HCT116 (cell line): ENCODE measurements around the gene GPR45. TPM values are rescaled to one million over a fixed set of nuclear protein-coding genes. Genes with fewer than 3 reads are reported as not detected.
A peak's percentile ranks its signal among the peaks of the same experiment; 100 is the strongest.

ENCODE experiments used
- ATAC-seq: fragments of 200-7000 bp; cut with Tn5 transposase; 2 replicates; pipeline ENCODE4 v1.9.1; 2020; ENCODE audit warnings: mild to moderate bottlenecking, moderate library complexity
- BruUV-seq: library from RNA; stranded (reverse); fragments of 400-500 nt; replicated peaks from 2 replicates; lab custom pipeline; 2021; lab: Mats Ljungman, UMichigan
- CTCF ChIA-PET: fragments of 300-600 bp; sonication (Branson Sonifier 250); formaldehyde crosslinking; loops from one replicate; lab custom pipeline; 2021; ENCODE audit warnings: antibody characterized with exemption; lab: Charles Lee
- POLR2A ChIA-PET: fragments of 300-600, 350-600 bp; sonication (Branson Sonifier 250); formaldehyde crosslinking; loops from one replicate; lab custom pipeline; 2021; ENCODE audit warnings: antibody characterized with exemption; lab: Charles Lee
- RAD21 ChIA-PET, 2 experiments: fragments of 300-600 bp; sonication (Branson Sonifier 250); formaldehyde crosslinking; loops; one replicate each; lab custom pipeline; 2023; ENCODE audit warnings: low total read pairs in 2 of 2; ENCODE audit not compliant: uncharacterized antibody in 2 of 2, unreplicated experiment in 2 of 2, low non-redundant PET in 1 of 2; lab: Charles Lee
- DNase-seq: peaks from one replicate; pipeline ENCODE4 v3.0.0-alpha.2; 2010; ENCODE audit warnings: low read depth, low spot score
- H2AFZ ChIP-seq: fragments of 200-600 bp; shearing (Covaris generic), sonication (generic); 2 replicates; pipeline ENCODE4 v1.6.1; 2017; ENCODE audit warnings: low read depth, mixed run types, mixed read lengths, antibody characterized with exemption, low read length; ENCODE audit not compliant: poor library complexity, severe bottlenecking
- H3K27ac ChIP-seq: 2 replicates; pipeline ENCODE4 v1.5.1; 2012; ENCODE audit warnings: low read depth, low read length
- H3K27me3 ChIP-seq: fragments of 200-600 bp; sonication (generic); 2 replicates; pipeline ENCODE4 v1.6.1; 2016; ENCODE audit warnings: mixed run types, low read length, mixed read lengths; ENCODE audit not compliant: insufficient read depth
- H3K36me3 ChIP-seq, 2 experiments: fragments of 200-500 bp in 1 of 2; fragments of 200-600 bp in 1 of 2; sonication (Bioruptor generic) in 1 of 2; sonication (generic) in 1 of 2; 2 replicates each; pipeline versions ENCODE4 v1.5.1 to v1.6.1; 2014 to 2016; ENCODE audit warnings: low read length in 2 of 2, inconsistent platforms in 1 of 2, mixed read lengths in 1 of 2, mixed run types in 1 of 2; ENCODE audit not compliant: insufficient read depth in 2 of 2, control insufficient read depth in 1 of 2
- H3K4me1 ChIP-seq, 2 experiments: fragments of 200-600 bp in 1 of 2; sonication (generic) in 1 of 2; 2 replicates each; pipeline versions ENCODE4 v1.5.1 to v1.6.1; 2012 to 2017; ENCODE audit warnings: low read length in 2 of 2, inconsistent platforms in 1 of 2, mild to moderate bottlenecking in 1 of 2, mixed read lengths in 1 of 2, mixed run types in 1 of 2, moderate library complexity in 1 of 2; ENCODE audit not compliant: insufficient read depth in 2 of 2, control insufficient read depth in 1 of 2
- H3K4me2 ChIP-seq: fragments of 200-600 bp; sonication (generic); 2 replicates; pipeline ENCODE4 v1.6.1; 2017; ENCODE audit warnings: mixed run types, low read length, mixed read lengths
- H3K4me3 ChIP-seq, 2 experiments: fragments of 200-600 bp in 1 of 2; sonication (generic) in 1 of 2; replicated peaks in 1 of 2; 2 replicates each; pipeline ENCODE4 v1.5.1; 2011 to 2016; ENCODE audit warnings: low read length in 2 of 2, control low read depth in 1 of 2, low read depth in 1 of 2, mild to moderate bottlenecking in 1 of 2, mixed read lengths in 1 of 2, mixed run types in 1 of 2
- H3K79me2 ChIP-seq: fragments of 200-600 bp; sonication (generic); 2 replicates; pipeline ENCODE4 v1.6.1; 2017; ENCODE audit warnings: mild to moderate bottlenecking, mixed run types, low read length, moderate library complexity, mixed read lengths; ENCODE audit not compliant: insufficient read depth
- H3K9ac ChIP-seq: fragments of 200-600 bp; sonication (generic); 2 replicates; pipeline ENCODE4 v1.6.1; 2016; ENCODE audit warnings: low read length, mixed read lengths
- H3K9me2 ChIP-seq: fragments of 200-600 bp; sonication (generic), shearing (Covaris generic); 2 replicates; pipeline ENCODE4 v1.6.1; 2017; ENCODE audit warnings: mixed run types, mild to moderate bottlenecking, moderate library complexity; ENCODE audit not compliant: insufficient read depth
- H3K9me3 ChIP-seq, 2 experiments: fragments of 200-500 bp in 1 of 2; fragments of 200-600 bp in 1 of 2; sonication (Bioruptor generic) in 1 of 2; sonication (generic) in 1 of 2; 2 replicates each; pipeline ENCODE4 v1.6.1; 2014 to 2017; ENCODE audit warnings: low read length in 2 of 2, mixed read lengths in 2 of 2, inconsistent platforms in 1 of 2, low read depth in 1 of 2, mild to moderate bottlenecking in 1 of 2, mixed run types in 1 of 2, moderate library complexity in 1 of 2; ENCODE audit not compliant: control insufficient read depth in 1 of 2, insufficient read depth in 1 of 2
- H4K20me1 ChIP-seq: fragments of 200-600 bp; sonication (generic), shearing (Covaris generic); 2 replicates; pipeline ENCODE4 v1.6.1; 2017; ENCODE audit warnings: mixed run types, mild to moderate bottlenecking, moderate library complexity; ENCODE audit not compliant: insufficient read depth
- CEBPB ChIP-seq: IDR thresholded peaks from 2 replicates; pipeline ENCODE4 v1.6.1; 2012; ENCODE audit warnings: low read depth
- CTCF ChIP-seq, 3 experiments: fragments of 200-600 bp in 1 of 3; sonication (generic) in 1 of 3; IDR thresholded peaks in 2 of 3; conservative IDR thresholded peaks in 1 of 3; 2 replicates each; pipeline ENCODE4 v1.5.1; 2012 to 2017; ENCODE audit warnings: low read depth in 2 of 3, low read length in 2 of 3, antibody characterized with exemption in 1 of 3, borderline replicate concordance in 1 of 3, control low read depth in 1 of 3, mild to moderate bottlenecking in 1 of 3, mixed read lengths in 1 of 3, mixed run types in 1 of 3, moderate library complexity in 1 of 3; ENCODE audit not compliant: insufficient read depth in 1 of 3
- ELF1 ChIP-seq: IDR thresholded peaks from 2 replicates; pipeline ENCODE4 v1.6.1; 2012; ENCODE audit warnings: low read depth, borderline replicate concordance
- EZH2 ChIP-seq: fragments of 200-600 bp; sonication (generic); IDR thresholded peaks from 2 replicates; pipeline ENCODE4 v1.6.1; 2017; ENCODE audit warnings: antibody characterized with exemption, mixed run types
- EZH2phosphoT487 ChIP-seq: fragments of 200-600 bp; IDR thresholded peaks from 2 replicates; pipeline ENCODE4 v1.6.1; 2018; ENCODE audit warnings: antibody characterized with exemption, borderline replicate concordance
- MAX ChIP-seq: IDR thresholded peaks from 2 replicates; pipeline ENCODE4 v1.6.1; 2012
- RAD21 ChIP-seq: IDR thresholded peaks from 2 replicates; pipeline ENCODE4 v1.6.1; 2012; ENCODE audit warnings: low read depth, mild to moderate bottlenecking
- SIN3A ChIP-seq: IDR thresholded peaks from 2 replicates; pipeline ENCODE4 v1.6.1; 2012; ENCODE audit warnings: low read depth
- SP1 ChIP-seq: IDR thresholded peaks from 2 replicates; pipeline ENCODE4 v1.6.1; 2012; ENCODE audit warnings: low read depth
- YY1 ChIP-seq: IDR thresholded peaks from 2 replicates; pipeline ENCODE4 v1.6.1; 2011; ENCODE audit warnings: low read length, low read depth, moderate library complexity, mild to moderate bottlenecking; ENCODE audit not compliant: insufficient replicate concordance; ENCODE audit errors: extremely low read depth
- intact Hi-C: fragments of 100-400 bp; cut with micrococcal nuclease; formaldehyde crosslinking; loops from 2 replicates; pipeline ENCODE4 v1.10.0; 2022
- total RNA-seq: library from RNA; stranded (reverse); gene quantifications from one replicate; pipeline ENCODE4 v1.2.1, GENCODE V29; 2021; ENCODE audit not compliant: unreplicated experiment
- TF ChIP-seq, protein P1 (sequence below): IDR thresholded peaks from 2 replicates; pipeline ENCODE4 v1.6.1; 2011; ENCODE audit warnings: mild to moderate bottlenecking, low read length, moderate library complexity; ENCODE audit not compliant: insufficient replicate concordance; ENCODE audit errors: extremely low read depth

GPR45 gene
- total RNA-seq, 1 experiment from 2014 or later = 0.30 TPM

DNA sequence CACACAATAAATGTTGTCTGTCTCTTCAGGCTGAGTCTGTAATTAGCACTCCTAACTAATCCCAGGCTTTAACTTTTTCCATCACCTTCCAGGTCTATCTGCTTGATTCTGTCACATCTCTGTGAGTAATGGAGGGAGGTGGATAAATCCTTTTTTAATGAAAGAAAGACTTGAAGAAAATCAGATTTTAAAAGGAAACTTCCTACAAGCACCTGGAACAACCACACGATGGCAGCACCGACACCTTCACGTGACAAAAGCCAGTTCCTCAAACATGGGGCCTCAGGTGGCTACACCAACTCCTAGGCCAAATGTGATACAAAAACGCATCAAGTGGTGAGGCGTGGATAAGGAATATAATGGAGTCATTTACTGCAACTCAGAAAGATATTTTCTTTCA is 46.1 kb downstream of the GPR45 start:
- ChIA-PET POLR2A (no interaction called here), RAD21 (interaction anchor here (1.5 to 1.6 kb wide), 2 partner anchors 233 kb away, joined by 4 to 6 read pairs; no protein-coding TSS in a partner anchor), CTCF (interaction anchor here (1.0 to 2.1 kb wide), 3 partner anchors 41 to 233 kb away, joined by 3 to 8 read pairs (median 3); no protein-coding TSS in a partner anchor)
- Histone ChIP-seq H3K9me2 (no peaks in the 10 kb centered on the region), H3K9ac (no peak overlapping the region), H3K27ac (no peak overlapping the region), H2AFZ (no peak overlapping the region), H3K4me1 (no peaks in the 10 kb centered on the region), H3K9me3 (no peaks in the 10 kb centered on the region), H4K20me1 (no peaks in the 10 kb centered on the region), H3K4me2 (no peak overlapping the region), H3K36me3 (peaks cover 0 to 3% of the 10 kb centered on the region in 2 experiments; a peak in 3 of 4 replicates), H3K79me2 (no peaks in the 10 kb centered on the region), H3K4me3 (no peak overlapping the region), H3K27me3 (no peaks in the 10 kb centered on the region)
- intact Hi-C loops = loop anchor here (1.0 to 5.0 kb wide), 3 partner anchors 234 to 1295 kb away; no protein-coding TSS in a partner anchor
- peak; percentile 16 for DNase-seq
- ATAC-seq = peak; percentile 74
- no peak for TF ChIP-seq EZH2phosphoT487
- no peak for TF ChIP-seq SP1
- TF ChIP-seq ELF1 = no peak
- TF ChIP-seq YY1 = no peak
- peak; percentile 42 to 65 (median 61); a peak in 5 of 6 replicates for TF ChIP-seq CTCF (IDR thresholded peaks at IDR 0.05 in 2 of 3, conservative IDR thresholded peaks at IDR 0.05 in 1 of 3; ENCODE audit: borderline replicate concordance in 1 of 3, insufficient read depth in 1 of 3, low read depth in 2 of 3, low read length in 2 of 3)
- TF ChIP-seq RAD21 = peak; percentile 51
- BruUV-seq = no TSS peak

DNA sequence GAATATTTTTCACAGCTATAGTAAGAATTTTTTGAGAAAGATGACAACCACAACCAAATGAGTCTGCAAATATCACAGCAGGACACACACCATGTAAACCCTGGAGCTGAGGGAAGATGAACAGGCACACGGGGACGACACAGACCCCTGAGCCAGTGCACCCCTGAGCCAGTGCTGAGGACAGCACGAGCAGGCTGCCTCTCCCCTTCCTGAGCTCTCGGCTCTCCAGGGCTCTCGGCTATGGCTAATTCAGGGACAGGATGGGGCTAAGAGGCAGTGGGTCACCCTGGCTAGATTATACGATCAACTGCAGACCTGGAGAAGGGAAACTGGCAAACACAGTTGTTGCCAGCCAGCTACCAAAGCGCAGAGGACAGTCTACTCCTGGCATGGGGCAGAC is 46.6 kb downstream of the GPR45 start:
- ChIA-PET POLR2A (no interaction called here), CTCF (interaction anchor here (1.0 to 2.1 kb wide), 3 partner anchors 40 to 233 kb away, joined by 3 to 8 read pairs (median 3); no protein-coding TSS in a partner anchor), RAD21 (interaction anchor here (1.5 to 1.6 kb wide), 2 partner anchors 233 kb away, joined by 4 to 6 read pairs; no protein-coding TSS in a partner anchor)
- no peaks in the 10 kb centered on the region for H3K79me2 ChIP-seq
- H3K4me3 ChIP-seq = no peak overlapping the region
- intact Hi-C loops = loop anchor here (5.0 kb wide), 2 partner anchors 259 to 1294 kb away; no protein-coding TSS in a partner anchor
- no peaks in the 10 kb centered on the region for H3K9me3 ChIP-seq
- H3K27me3 ChIP-seq = no peaks in the 10 kb centered on the region
- H3K4me1 ChIP-seq = no peaks in the 10 kb centered on the region
- H3K36me3 ChIP-seq = peaks cover 0 to 3% of the 10 kb centered on the region in 2 experiments; a peak in 2 of 4 replicates
- BruUV-seq = no TSS peak
- H3K27ac ChIP-seq = no peak overlapping the region
- ATAC-seq (0 out of 2 replicates have a peak, but pooled peaks have one; percentile 22), DNase-seq (no peak)
- H3K9me2 ChIP-seq = no peaks in the 10 kb centered on the region
- H4K20me1 ChIP-seq = no peaks in the 10 kb centered on the region
- H3K4me2 ChIP-seq = no peak overlapping the region
- H2AFZ ChIP-seq = no peak overlapping the region
- H3K9ac ChIP-seq = no peak overlapping the region
- TF ChIP-seq SIN3A = no peak
- TF ChIP-seq MAX = no peak
- no peak for TF ChIP-seq CTCF (IDR thresholded peaks at IDR 0.05 in 2 of 3, conservative IDR thresholded peaks at IDR 0.05 in 1 of 3; ENCODE audit: borderline replicate concordance in 1 of 3, insufficient read depth in 1 of 3, low read depth in 2 of 3, low read length in 2 of 3)
- TF ChIP-seq, protein P1, sequence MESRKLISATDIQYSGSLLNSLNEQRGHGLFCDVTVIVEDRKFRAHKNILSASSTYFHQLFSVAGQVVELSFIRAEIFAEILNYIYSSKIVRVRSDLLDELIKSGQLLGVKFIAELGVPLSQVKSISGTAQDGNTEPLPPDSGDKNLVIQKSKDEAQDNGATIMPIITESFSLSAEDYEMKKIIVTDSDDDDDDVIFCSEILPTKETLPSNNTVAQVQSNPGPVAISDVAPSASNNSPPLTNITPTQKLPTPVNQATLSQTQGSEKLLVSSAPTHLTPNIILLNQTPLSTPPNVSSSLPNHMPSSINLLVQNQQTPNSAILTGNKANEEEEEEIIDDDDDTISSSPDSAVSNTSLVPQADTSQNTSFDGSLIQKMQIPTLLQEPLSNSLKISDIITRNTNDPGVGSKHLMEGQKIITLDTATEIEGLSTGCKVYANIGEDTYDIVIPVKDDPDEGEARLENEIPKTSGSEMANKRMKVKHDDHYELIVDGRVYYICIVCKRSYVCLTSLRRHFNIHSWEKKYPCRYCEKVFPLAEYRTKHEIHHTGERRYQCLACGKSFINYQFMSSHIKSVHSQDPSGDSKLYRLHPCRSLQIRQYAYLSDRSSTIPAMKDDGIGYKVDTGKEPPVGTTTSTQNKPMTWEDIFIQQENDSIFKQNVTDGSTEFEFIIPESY = no peak
- TF ChIP-seq CEBPB = no peak
- no peak for TF ChIP-seq EZH2
- no peak for TF ChIP-seq YY1
- no peak for TF ChIP-seq EZH2phosphoT487
